ENCODE measurements around the gene IL18BP. TPM values are rescaled to one million over a fixed set of nuclear protein-coding genes. Genes with fewer than 3 reads are reported as not detected.

Gene IL18BP
- total RNA-seq, 2 donors from 2014 or later: 3.1 to 13.9 TPM

DNA sequence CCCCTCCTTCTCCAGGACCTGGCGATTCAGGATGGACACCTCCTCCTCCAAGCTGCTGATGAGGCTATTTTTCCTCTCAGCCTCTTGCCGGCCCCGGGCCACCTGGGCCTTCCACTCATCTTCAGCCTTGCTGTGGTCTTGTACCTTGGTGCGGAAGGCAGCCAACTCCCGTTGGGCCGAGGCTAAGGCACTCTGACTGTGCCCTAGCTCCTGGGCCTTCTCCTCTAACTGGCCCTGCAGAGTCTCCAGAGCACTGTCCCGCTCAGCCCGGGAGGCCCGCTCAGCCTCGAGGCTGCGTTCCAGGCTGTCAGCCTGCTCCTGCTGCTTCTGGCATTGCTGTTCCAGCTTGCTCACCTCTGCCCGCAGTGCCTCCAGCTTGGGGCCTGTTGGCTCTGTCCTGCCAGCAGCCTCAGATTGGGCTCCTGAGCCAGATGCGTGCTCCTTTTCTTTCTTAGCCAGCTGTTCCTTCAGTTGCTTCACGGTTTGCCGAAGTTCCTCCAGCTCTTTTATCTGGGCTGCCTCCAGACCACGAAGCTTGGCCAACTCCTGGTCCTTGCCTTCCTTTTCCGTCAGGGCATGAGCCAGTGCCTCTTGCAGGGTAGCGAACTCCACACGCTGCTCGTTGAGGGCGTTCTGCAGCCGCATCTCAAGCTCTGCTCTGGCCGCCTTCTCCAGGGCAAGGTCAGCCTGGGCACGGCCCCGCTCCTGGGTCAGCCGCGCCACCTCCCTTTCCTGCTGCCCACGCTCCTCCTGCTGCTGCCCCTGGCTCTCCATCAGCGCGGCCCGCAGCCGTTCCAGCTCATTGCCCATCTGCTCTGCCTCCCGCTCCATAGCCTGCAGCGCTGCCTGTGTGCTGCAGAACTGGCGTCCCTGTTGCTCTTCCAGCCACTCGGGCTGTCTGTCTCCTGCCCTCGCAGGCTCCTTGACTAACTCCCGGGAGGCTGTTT, 15.3 kb downstream of the IL18BP start:
- peaks cover 17% of the 10 kb centered on the region for H3K4me1 ChIP-seq (replicated peaks)
- H3K27ac ChIP-seq: peak overlapping the region; percentile 12 to 59
- no peaks in the 10 kb centered on the region for H3K27me3 ChIP-seq (replicated peaks; ENCODE audit: insufficient read depth)
- intact Hi-C loops (cut with DNase I): loop anchor here (2.0 to 10.0 kb wide), 2 partner anchors 37 to 221 kb away; no protein-coding TSS in a partner anchor
- 70% methylated on average over 38 of the region's 38 CpGs for WGBS
- H3K4me3 ChIP-seq: no peak overlapping the region
- H3K9me3 ChIP-seq: no peaks in the 10 kb centered on the region
- DNase-seq (ENCODE audit: low spot score): no peak
- TF ChIP-seq POLR2AphosphoS5 (IDR thresholded peaks at IDR 0.05): no peak
- no peak for TF ChIP-seq POLR2A (IDR thresholded peaks at IDR 0.05)
- TF ChIP-seq, protein P1, sequence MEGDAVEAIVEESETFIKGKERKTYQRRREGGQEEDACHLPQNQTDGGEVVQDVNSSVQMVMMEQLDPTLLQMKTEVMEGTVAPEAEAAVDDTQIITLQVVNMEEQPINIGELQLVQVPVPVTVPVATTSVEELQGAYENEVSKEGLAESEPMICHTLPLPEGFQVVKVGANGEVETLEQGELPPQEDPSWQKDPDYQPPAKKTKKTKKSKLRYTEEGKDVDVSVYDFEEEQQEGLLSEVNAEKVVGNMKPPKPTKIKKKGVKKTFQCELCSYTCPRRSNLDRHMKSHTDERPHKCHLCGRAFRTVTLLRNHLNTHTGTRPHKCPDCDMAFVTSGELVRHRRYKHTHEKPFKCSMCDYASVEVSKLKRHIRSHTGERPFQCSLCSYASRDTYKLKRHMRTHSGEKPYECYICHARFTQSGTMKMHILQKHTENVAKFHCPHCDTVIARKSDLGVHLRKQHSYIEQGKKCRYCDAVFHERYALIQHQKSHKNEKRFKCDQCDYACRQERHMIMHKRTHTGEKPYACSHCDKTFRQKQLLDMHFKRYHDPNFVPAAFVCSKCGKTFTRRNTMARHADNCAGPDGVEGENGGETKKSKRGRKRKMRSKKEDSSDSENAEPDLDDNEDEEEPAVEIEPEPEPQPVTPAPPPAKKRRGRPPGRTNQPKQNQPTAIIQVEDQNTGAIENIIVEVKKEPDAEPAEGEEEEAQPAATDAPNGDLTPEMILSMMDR (IDR thresholded peaks at IDR 0.05): no peak
- peaks cover 62 to 65% of the 10 kb centered on the region in 2 donors for H3K36me3 ChIP-seq

DNA sequence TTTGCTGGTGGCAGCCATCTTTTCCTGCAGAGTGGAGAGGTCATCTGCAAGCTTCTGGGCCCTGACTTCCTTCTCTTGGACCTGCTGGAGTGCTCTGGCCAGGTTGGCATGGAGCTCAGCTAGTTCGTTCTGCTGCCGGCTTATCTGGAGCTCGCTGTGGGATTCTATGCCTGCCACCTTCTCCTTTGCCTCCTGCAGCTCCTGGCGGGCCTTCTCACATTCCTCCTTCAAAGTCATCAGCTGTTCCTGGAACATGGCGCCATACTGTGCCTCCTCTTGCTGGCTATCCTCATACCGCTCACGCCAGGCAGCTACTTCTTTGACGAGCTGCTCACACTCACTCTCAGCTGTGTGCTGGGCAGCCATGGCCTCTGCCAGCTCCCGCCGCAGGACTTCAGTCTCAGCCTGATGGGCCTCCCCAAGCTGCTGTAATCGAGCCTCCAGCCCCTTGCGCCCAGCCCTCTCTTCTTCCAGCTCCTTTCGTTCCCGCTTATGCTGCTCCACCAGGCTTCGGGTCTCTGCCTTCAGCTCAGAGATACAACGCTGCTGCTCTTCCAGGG, 16.1 kb downstream of the IL18BP start:
- Histone ChIP-seq H3K4me3 (no peak overlapping the region), H3K36me3 (peaks cover 66% of the 10 kb centered on the region in 2 donors), H3K27me3 (replicated peaks; ENCODE audit: insufficient read depth) (no peaks in the 10 kb centered on the region), H3K4me1 (replicated peaks) (peaks cover 17% of the 10 kb centered on the region), H3K27ac (peak overlapping the region in 1 of 2 donors; percentile 59), H3K9me3 (no peaks in the 10 kb centered on the region)
- TF ChIP-seq, protein P1 (IDR thresholded peaks at IDR 0.05): no peak
- no peak for TF ChIP-seq POLR2A (IDR thresholded peaks at IDR 0.05)
- TF ChIP-seq POLR2AphosphoS5 (IDR thresholded peaks at IDR 0.05): no peak
- no peak for DNase-seq (ENCODE audit: low spot score)
- 76% methylated on average over 16 of the region's 16 CpGs for WGBS
- intact Hi-C loops (cut with DNase I): loop anchor here (10.0 kb wide), 1 partner anchor 220 kb away; no protein-coding TSS in a partner anchor

DNA sequence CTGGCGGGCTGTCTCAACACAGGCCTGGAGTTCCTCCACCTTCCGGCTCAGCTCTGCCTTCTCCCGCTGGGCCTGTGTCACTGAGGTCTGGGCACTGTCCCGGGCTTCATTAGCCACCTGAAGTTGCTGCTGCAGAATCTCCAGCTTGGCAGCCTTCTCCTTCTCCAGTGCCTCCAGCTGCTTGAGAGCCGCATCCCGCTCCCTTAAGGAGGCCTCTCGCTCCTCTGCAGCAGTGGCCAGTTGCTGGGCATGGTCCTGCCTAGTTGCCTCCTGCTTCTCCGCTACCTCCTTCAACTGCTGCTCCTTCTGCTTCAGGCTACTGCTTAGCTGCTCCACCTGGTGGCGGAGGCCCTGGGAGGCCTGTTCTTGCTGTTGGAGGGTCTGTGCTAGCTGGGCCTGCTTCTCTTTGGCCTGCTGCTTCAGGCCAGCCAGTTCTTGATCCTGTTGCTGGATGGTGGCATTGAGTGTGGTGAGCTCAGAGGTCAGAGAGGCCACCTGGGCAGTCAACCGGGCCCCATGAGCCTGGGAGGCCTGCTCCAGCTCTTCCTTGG, 16.9 kb downstream of the IL18BP start:
- H3K27ac ChIP-seq: no peak overlapping the region

DNA sequence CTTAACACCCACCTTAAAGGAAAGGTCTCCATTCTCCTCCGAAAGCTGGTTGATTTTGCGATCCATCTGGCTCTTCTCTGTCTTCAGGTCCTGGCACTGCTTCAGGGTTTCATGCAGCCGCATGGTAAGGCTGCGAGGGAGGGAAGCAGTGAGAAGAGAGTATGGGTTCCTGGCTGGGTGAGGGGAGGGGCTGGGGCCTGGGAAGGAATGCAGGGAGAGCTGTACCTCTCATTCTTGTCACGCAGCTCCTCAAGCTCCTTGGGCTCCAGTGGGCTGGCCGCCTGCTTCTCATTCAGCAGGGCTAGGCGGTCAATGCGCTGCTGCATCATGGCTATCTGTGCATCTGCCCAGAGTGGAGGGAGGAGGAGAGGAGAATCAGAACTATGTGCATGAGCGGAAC, 19.5 kb downstream of the IL18BP start:
- TF ChIP-seq, protein P1 (IDR thresholded peaks at IDR 0.05): no peak
- no peak overlapping the region for H3K27ac ChIP-seq
- peaks cover 70 to 80% of the 10 kb centered on the region in 2 donors for H3K36me3 ChIP-seq
- WGBS: 85% methylated on average over 9 of the region's 9 CpGs
- no peak for DNase-seq (ENCODE audit: low spot score)
- no peaks in the 10 kb centered on the region for H3K9me3 ChIP-seq
- no peaks in the 10 kb centered on the region for H3K27me3 ChIP-seq (replicated peaks; ENCODE audit: insufficient read depth)
- H3K4me3 ChIP-seq: no peak overlapping the region
- intact Hi-C loops (cut with DNase I): loop anchor here (10.0 kb wide), 1 partner anchor 217 kb away; no protein-coding TSS in a partner anchor
- peaks cover 12% of the 10 kb centered on the region for H3K4me1 ChIP-seq (replicated peaks)

More for the DNA sequence above, 16.9 kb downstream of the IL18BP start:
- H3K9me3 ChIP-seq: no peaks in the 10 kb centered on the region
- TF ChIP-seq, protein P1 (IDR thresholded peaks at IDR 0.05): peak in 2 of 4 experiments; percentile 15 to 19
- TF ChIP-seq POLR2AphosphoS5 (IDR thresholded peaks at IDR 0.05) (peak; percentile 11), POLR2A (IDR thresholded peaks at IDR 0.05) (no peak)
- DNase-seq (ENCODE audit: low spot score): no peak
- H3K27me3 ChIP-seq (replicated peaks; ENCODE audit: insufficient read depth): no peaks in the 10 kb centered on the region
- peaks cover 66 to 69% of the 10 kb centered on the region in 2 donors for H3K36me3 ChIP-seq
- no peak overlapping the region for H3K4me3 ChIP-seq
- WGBS: 83% methylated on average over 9 of the region's 10 CpGs
- H3K4me1 ChIP-seq (replicated peaks): peaks cover 17% of the 10 kb centered on the region
- intact Hi-C loops (cut with DNase I): loop anchor here (10.0 kb wide), 1 partner anchor 219 kb away; no protein-coding TSS in a partner anchor

Measured in prostate gland (tissue), 2 donors.